GM18909 (cell line): ENCODE results near the gene FNDC5.

Source experiments
- ATAC-seq: cut with Tn5 transposase; IDR thresholded peaks from one replicate; pipeline ENCODE4 v1.9.1; 2021; ENCODE audit warnings: mild to moderate bottlenecking; ENCODE audit not compliant: unreplicated experiment, poor library complexity

The FNDC5 gene

GRCh38 chr1:32886004-32886827, 15.5 kb upstream of the FNDC5 start, which contains the start of gene HPCA:
HPCA (plus strand) TSS chr1:32886491; CDS start chr1:32888899, 2,408 bp downstream.
- no peak for ATAC-seq

GRCh38 chr1:32885676-32886003, 14.9 kb upstream of the FNDC5 start:
- ATAC-seq, result no peak

GRCh38 chr1:32884726-32885125, 14.0 kb upstream of the FNDC5 start:
- no peak for ATAC-seq

- no peak for ATAC-seq
Measured at GRCh38 chr1:32884032-32884372, 13.3 kb upstream of the FNDC5 start.

GRCh38 chr1:32883338-32884031, 12.8 kb upstream of the FNDC5 start:
- no peak for ATAC-seq

GRCh38 chr1:32881871-32882850, 11.4 kb upstream of the FNDC5 start:
- ATAC-seq, result no peak

- ATAC-seq, result no peak
Measured at GRCh38 chr1:32881291-32881690, 10.6 kb upstream of the FNDC5 start.

- ATAC-seq, result no peak
Measured at GRCh38 chr1:32878637-32879041, 7.9 kb upstream of the FNDC5 start.

GRCh38 chr1:32878183-32878582, 7.5 kb upstream of the FNDC5 start:
- ATAC-seq, result no peak

- no peak for ATAC-seq
Measured at GRCh38 chr1:32877211-32878110, 6.7 kb upstream of the FNDC5 start.

- no peak for ATAC-seq
Measured at GRCh38 chr1:32876341-32877210, 5.9 kb upstream of the FNDC5 start.

- ATAC-seq, result no peak
Measured at GRCh38 chr1:32874860-32875752, 4.4 kb upstream of the FNDC5 start.

- no peak for ATAC-seq
Measured at GRCh38 chr1:32873484-32873883, 2.8 kb upstream of the FNDC5 start.

- ATAC-seq, result no peak
Measured at GRCh38 chr1:32872192-32872460, 1.4 kb upstream of the FNDC5 start.

- no peak for ATAC-seq
Measured at GRCh38 chr1:32871364-32872191, 866 bp upstream of the FNDC5 start.

GRCh38 chr1:32869923-32870614, 643 bp downstream of the FNDC5 start:
- ATAC-seq, result no peak
